Upper lobe of right lung (tissue), 1 donor: ENCODE measurements around the gene ISG20. TPM values are rescaled to one million over a fixed set of nuclear protein-coding genes. Genes with fewer than 3 reads are reported as not detected.
"Not testable (repeated sequence)": the region's sequence is repeated elsewhere in the genome, so short reads cannot be mapped to it uniquely, and the experiment has no call there.

Source experiments
- ATAC-seq: fragments of 200-7000 bp; cut with Tn5 transposase; one replicate; pipeline ENCODE4 v1.9.1; 2020; ENCODE audit warnings: mild to moderate bottlenecking, moderate library complexity
- DNase-seq: peaks from one replicate; pipeline ENCODE4 v3.0.0-alpha.2; 2020
- H3K27ac ChIP-seq: fragments of 200-600 bp; one replicate; pipeline ENCODE4 v1.8.0; 2022
- H3K27me3 ChIP-seq: fragments of 200-600 bp; one replicate; pipeline ENCODE4 v1.8.0; 2022; ENCODE audit warnings: mild to moderate bottlenecking
- H3K36me3 ChIP-seq: fragments of 200-600 bp; one replicate; pipeline ENCODE4 v1.8.0; 2022
- H3K4me1 ChIP-seq: fragments of 200-600 bp; one replicate; pipeline ENCODE4 v1.8.0; 2022
- H3K4me3 ChIP-seq: fragments of 200-600 bp; one replicate; pipeline ENCODE4 v1.8.0; 2022; ENCODE audit warnings: mild to moderate bottlenecking
- H3K9me3 ChIP-seq: fragments of 200-600 bp; one replicate; pipeline ENCODE4 v1.8.0; 2022
- CTCF ChIP-seq: fragments of 200-600 bp; IDR thresholded peaks from one replicate; pipeline ENCODE4 v1.8.0; 2022; ENCODE audit warnings: antibody characterized with exemption
- intact Hi-C: fragments of 100-400 bp; cut with DNase I; formaldehyde crosslinking; loops from one replicate; pipeline ENCODE4 v1.11.0; 2022
- total RNA-seq: library from RNA; stranded (reverse); fragmentation: NEBNext Ultra II Directional; extraction: Animal tissue kit (Norgen Biotek cat#: 25700); gene quantifications from one replicate; pipeline ENCODE4 v1.2.1, GENCODE V29; 2021
- donor health status: DM: no; HTN: yes; CAD: no; lungs with severe emphysema.

ISG20 gene
- total RNA-seq, 1 donor from 2014 or later: 34.9 TPM

GRCh38 chr15:88630141-88630721 lies 8.6 kb upstream of the ISG20 start:
- Histone ChIP-seq H3K36me3 (peaks cover 86% of the 10 kb centered on the region), H3K27ac (peak overlapping the region; percentile 72), H3K27me3 (no peaks in the 10 kb centered on the region), H3K4me3 (no peak overlapping the region), H3K9me3 (no peaks in the 10 kb centered on the region), H3K4me1 (peaks cover 51% of the 10 kb centered on the region)
- intact Hi-C loops: no loop called here
- DNase-seq: no peak
- TF ChIP-seq CTCF: no peak
- peak; percentile 62 for ATAC-seq

GRCh38 chr15:88630798-88631463 lies 7.9 kb upstream of the ISG20 start:
- Histone ChIP-seq H3K9me3 (no peaks in the 10 kb centered on the region), H3K36me3 (peaks cover 82% of the 10 kb centered on the region), H3K4me1 (peaks cover 47% of the 10 kb centered on the region), H3K27me3 (no peaks in the 10 kb centered on the region), H3K27ac (peak overlapping the region; percentile 72), H3K4me3 (no peak overlapping the region)
- DNase-seq (no peak), ATAC-seq (peak; percentile 42)
- no peak for TF ChIP-seq CTCF
- intact Hi-C loops: no loop called here

- Histone ChIP-seq H3K36me3 (peaks cover 76% of the 10 kb centered on the region), H3K27ac (peak overlapping the region; percentile 72)
Measured at GRCh38 chr15:88631464-88632028, 7.3 kb upstream of the ISG20 start.

GRCh38 chr15:88632797-88633196 lies 6.0 kb upstream of the ISG20 start:
- ATAC-seq, H3K4me3 ChIP-seq, DNase-seq, intact Hi-C loops, H3K27me3 ChIP-seq, H3K9me3 ChIP-seq: not testable (repeated sequence)
- Histone ChIP-seq H3K27ac (peak overlapping the region; percentile 17), H3K36me3 (peaks cover 64% of the 10 kb centered on the region), H3K4me1 (peaks cover 46% of the 10 kb centered on the region)

More at GRCh38 chr15:88631464-88632028, 7.3 kb upstream of the ISG20 start:
- Histone ChIP-seq H3K27me3 (no peaks in the 10 kb centered on the region), H3K4me1 (peaks cover 49% of the 10 kb centered on the region), H3K9me3 (no peaks in the 10 kb centered on the region), H3K4me3 (no peak overlapping the region)
- intact Hi-C loops: no loop called here
- ATAC-seq (no peak), DNase-seq (no peak)
- TF ChIP-seq CTCF: no peak

- H3K27ac ChIP-seq: no peak overlapping the region
- intact Hi-C loops: no loop called here
- H3K9me3 ChIP-seq: no peaks in the 10 kb centered on the region
- H3K4me3 ChIP-seq: no peak overlapping the region
- peaks cover 50% of the 10 kb centered on the region for H3K4me1 ChIP-seq
- DNase-seq (no peak), ATAC-seq (no peak)
- no peaks in the 10 kb centered on the region for H3K27me3 ChIP-seq
- no peak for TF ChIP-seq CTCF
- peaks cover 47% of the 10 kb centered on the region for H3K36me3 ChIP-seq
Measured at GRCh38 chr15:88634449-88634848, 4.4 kb upstream of the ISG20 start.

GRCh38 chr15:88635318-88635717 lies 3.5 kb upstream of the ISG20 start:
- no peak for TF ChIP-seq CTCF

More at GRCh38 chr15:88635318-88635717, 3.5 kb upstream of the ISG20 start:
- H3K9me3 ChIP-seq: no peaks in the 10 kb centered on the region
- intact Hi-C loops: no loop called here
- H3K36me3 ChIP-seq: peaks cover 38% of the 10 kb centered on the region
- ATAC-seq (no peak), DNase-seq (no peak)
- peak overlapping the region; percentile 96 for H3K27ac ChIP-seq
- no peaks in the 10 kb centered on the region for H3K27me3 ChIP-seq
- H3K4me1 ChIP-seq: peaks cover 50% of the 10 kb centered on the region
- H3K4me3 ChIP-seq: no peak overlapping the region
